HG03280 (cell line): Measurements from ENCODE around the gene POLR2C.
"Not testable (repeated sequence)": the region's sequence is repeated elsewhere in the genome, so short reads cannot be mapped to it uniquely, and the experiment has no call there.

ENCODE experiments used
- ATAC-seq: cut with Tn5 transposase; IDR thresholded peaks from one replicate; pipeline ENCODE4 v1.9.1; 2021; ENCODE audit warnings: mild to moderate bottlenecking, moderate library complexity; ENCODE audit not compliant: unreplicated experiment

POLR2C gene

GRCh38 chr16:57462209-57462977, at the start of gene POLR2C:
TSS of gene POLR2C (plus strand) at chr16:57462679. CDS start at chr16:57462725, 46 bp downstream.
- peak; percentile 92 for ATAC-seq

DNA sequence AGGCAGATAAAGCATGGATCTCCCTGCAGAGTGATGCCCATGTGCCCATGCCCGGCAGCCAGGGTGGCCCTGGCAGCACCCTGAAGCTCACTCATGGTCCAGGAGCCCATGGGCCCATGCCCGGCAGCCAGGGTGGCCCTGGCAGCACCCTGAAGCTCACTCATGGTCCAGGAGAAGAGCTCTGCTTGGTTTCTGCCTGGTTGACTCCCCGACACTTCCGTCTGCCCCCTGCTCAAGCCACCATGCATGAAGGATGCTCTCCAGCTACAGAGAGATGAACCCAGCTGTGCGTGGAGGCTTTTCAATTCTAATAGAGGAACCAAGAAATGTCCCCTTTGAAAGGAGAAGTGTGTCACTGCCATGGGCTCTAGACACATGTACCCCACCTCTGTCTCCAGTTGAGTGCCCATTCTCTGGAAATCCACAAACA, 49.2 kb upstream of the POLR2C start:
- ATAC-seq, result peak; percentile 51

DNA sequence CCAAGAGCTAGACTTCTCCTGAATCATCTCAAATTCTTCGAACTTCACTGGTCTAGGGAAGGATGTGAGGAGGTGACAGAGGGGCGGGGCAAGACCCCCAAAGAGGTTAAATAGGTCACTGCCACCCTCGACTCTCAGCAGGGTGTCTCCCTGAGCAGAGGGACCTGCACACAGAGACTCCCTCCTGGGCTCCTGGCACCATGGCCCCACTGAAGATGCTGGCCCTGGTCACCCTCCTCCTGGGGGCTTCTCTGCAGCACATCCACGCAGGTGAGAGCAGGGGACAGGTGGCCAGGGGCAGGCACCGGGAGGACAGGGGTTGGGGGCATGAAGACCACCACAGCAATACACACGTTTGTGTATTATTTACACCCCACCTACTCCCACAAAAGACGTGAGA, 48.7 kb upstream of the POLR2C start:
- ATAC-seq, result no peak

GRCh38 chr16:57416084-57416483, 46.4 kb upstream of the POLR2C start:
- ATAC-seq, result no peak

GRCh38 chr16:57419506-57419905, 43.0 kb upstream of the POLR2C start:
- no peak for ATAC-seq

DNA sequence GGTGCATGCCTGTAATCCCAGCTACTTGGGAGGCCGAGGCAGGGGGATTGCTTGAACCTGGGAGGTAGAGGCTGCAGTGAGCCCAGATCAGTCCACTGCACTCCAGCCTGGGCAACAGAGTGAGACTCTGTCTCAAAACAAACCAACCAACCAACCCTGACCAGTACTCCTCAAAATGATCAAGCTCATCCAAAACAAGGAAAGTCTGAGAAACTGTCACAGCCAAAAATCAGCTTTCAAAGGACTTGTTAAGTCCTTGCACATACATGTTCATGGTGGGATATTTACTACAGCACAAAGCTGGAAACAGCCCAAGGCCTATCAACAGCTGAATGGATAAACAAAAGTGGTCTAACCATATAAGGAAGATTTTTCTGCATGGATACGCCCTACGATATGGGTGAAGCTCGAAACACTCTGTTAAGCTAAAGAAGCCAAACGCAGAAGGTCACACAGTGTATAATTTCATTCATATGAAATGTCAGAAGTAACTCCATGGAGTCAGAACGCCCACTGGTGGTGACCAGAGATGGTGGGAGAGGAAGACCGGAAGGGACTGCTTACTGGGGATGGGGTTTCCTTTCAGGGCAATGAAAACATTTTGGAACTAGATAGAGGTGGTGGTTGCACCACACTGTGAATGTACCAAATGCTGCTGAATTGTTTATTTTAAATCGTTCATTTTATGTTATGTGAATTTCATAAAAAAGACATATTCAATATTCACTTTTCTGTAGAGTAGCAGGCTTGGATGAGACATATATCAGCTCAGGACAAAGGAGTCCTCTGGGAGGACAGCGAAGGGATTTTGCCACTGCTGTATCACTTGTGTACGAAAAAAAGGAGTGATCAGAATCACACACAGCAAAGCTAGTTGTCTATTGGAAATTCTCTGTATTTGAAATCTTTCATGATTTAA, 40.2 kb upstream of the POLR2C start:
- ATAC-seq, result no peak

DNA sequence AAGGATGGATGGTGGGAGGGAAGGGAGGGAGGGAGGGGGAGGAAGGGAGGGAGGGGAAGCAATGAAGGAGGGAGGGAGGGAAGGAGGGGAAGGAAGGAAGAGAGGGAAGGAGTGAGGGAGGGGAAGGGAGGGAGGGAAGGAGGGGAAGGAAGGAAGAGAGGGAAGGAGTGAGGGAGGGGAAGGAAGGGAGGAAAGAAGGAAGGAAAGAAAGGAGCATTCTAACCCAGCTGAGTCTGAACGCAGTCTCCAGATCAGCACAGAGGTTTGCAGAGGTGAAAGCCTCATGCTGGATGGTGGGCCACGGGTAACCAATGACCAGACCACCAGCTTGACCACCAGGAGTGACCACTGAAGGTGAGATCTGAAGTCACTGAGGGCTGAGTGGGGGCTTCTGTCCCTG, 39.3 kb upstream of the POLR2C start:
- ATAC-seq, result no peak

- no peak for ATAC-seq
Measured at GRCh38 chr16:57424583-57424982, 37.9 kb upstream of the POLR2C start.

DNA sequence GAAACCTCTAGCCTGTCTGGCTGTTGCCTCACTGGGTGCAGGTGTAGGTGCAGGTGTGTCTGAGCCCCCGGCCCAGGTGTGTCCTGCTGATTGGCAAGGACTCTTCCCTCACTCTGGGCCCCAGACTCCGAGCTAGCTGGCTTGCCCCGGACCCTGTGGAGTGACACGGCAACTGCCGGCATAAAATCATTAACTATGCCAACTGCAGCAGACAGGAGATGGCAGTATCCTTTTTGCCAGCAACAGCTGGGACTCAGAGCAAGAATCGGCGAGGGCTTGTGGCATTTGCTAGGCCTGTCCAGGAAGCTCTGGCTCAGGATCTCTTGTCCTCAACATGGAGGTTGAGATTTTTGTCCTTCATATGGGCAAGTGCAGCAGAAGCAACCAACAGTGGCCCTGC, 36.1 kb upstream of the POLR2C start:
- no peak for ATAC-seq

- ATAC-seq, result no peak
Measured at GRCh38 chr16:57427307-57427706, 35.2 kb upstream of the POLR2C start.

DNA sequence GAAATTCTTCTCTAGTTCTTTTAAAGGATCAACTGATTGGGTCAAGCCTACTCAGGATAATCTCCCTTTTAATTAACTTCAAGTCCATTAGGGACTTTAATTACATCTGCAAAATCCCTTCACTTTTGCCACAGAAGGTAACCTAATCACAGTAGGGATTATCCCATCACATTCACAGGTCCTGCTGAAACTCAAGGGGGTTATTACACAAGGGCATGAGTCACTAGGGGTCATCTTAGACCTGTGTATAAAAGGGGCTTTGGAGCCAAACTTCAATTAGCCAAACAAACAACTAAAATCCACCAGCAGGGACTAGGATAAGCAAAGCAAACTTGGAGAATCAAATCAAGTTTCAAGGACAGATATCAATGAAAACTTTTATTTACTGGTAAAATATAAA, 34.7 kb upstream of the POLR2C start:
- ATAC-seq, result no peak

- ATAC-seq, result no peak
Measured at GRCh38 chr16:57430955-57431354, 31.5 kb upstream of the POLR2C start.

DNA sequence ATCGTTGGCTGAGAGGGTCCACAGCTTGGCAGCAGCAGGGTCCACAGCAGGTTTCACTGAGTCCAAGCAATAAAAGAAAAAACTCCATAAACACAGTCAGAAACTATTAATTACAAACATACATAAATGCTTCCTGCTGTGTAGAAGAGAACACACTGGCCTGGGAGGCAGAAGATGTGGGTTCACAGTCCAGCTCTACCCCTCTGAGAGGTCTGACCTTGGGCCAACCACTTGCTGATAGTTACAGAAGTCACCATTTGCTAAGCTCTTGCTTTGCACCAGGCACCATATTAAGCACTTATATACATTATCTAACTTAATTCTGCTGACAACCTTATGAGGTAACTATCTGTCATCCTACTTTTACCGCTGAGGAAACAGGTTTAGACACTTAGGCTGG, 30.0 kb upstream of the POLR2C start:
- no peak for ATAC-seq

- no peak for ATAC-seq
Measured at GRCh38 chr16:57432989-57433388, 29.5 kb upstream of the POLR2C start.

DNA sequence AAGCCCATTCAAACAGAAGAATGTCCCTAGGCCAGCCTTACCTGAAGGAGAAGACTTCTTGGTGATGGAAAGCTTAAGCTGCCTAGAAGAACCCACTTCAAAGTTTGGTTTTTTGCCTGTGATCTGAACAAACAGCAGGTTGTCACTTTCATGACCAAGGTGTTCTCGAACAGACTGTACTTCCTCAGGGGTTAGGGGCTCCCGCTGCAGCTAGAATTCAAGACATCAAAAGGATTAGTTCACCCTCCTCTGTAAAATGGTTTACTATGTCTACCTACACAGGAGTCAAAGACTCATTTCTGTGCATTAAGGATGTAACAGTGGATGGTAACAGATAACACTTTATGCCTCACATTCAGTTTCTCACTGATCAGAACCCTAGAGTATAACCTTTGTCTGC, 28.5 kb upstream of the POLR2C start:
- ATAC-seq, result no peak

- no peak for ATAC-seq
Measured at GRCh38 chr16:57435838-57436237, 26.6 kb upstream of the POLR2C start.

- not testable (repeated sequence) for ATAC-seq
Measured at GRCh38 chr16:57439947-57440346, 22.5 kb upstream of the POLR2C start.

GRCh38 chr16:57440551-57440950, 21.9 kb upstream of the POLR2C start:
- not testable (repeated sequence) for ATAC-seq

DNA sequence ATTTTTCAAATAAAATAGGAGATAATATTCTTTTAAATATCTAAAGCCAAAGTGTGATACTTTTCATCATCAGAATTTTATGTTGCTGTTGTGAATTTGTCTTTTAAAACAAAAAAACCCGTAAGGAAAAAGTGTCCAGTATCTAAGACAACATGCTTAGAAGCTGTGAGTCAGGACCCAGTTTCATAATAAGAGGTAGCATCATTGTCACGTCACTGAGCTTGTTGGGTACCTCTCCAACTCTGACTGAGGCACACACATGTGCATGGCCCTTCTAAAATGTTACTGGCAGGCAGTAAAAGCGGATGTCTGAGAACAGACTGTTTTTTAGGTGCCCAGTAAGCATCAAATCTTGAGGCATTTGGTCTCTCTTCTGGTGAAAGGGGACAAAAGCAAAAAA, 17.8 kb upstream of the POLR2C start:
- no peak for ATAC-seq

DNA sequence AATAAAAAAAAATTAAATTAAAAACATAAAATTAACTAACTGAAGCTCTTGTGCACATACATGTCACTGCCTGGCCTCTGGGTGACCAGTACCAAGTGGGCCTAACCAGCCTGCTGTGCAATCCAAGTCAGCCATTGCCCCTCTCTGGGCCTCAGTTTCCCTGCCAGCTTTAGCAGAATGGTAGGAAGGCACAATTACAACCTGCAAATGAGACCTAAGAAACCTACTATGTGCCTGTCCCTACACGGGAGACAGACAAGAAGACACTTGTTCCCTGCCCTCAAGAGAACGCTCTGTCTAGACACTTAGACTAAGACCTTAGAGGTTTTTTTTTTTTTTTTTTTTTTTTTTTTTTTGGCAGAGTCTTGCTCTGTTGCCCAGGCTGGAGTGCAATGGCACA, 17.0 kb upstream of the POLR2C start:
- no peak for ATAC-seq

DNA sequence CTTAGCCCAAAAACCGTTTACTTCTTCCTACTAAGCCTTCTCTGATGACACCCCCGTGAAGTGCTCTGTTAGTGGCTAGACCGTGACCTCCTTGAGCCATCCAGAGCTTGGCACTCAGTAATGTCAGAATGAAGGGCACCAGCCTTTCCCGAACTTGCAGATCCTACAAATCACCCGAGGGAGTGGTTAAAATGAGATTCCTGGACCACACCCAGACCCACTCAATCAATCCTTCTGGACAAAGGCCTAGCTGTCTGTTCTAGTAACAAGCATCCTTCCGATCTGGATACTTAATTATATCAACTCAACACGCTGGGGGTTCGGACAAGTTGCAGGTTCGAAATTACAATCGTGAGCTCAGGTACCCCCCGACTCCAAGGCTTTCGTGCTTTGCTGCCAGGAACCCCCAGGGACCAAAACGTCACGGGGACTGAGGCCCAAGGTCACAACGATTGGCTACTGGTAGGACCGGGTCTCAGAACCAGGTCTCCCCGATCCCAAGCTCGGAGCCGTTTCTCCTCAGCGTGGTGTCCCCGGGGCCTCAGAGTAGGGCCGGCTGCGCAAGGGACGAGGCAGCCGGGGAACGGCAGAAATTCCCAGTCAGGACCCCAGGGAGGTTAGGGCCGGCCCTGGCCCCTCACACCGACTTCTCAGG, 15.8 kb upstream of the POLR2C start:
- ATAC-seq, result peak; percentile 9
